ENCODE data around the gene TMEM100.

TMEM100 gene

GRCh38 chr17:55764610-55765009, 41.9 kb upstream of the TMEM100 start:
- no peak overlapping the region for H3K4me3 ChIP-seq (ENCODE audit: low read length)
- DNase-seq = no peak
- TF ChIP-seq, protein P1, sequence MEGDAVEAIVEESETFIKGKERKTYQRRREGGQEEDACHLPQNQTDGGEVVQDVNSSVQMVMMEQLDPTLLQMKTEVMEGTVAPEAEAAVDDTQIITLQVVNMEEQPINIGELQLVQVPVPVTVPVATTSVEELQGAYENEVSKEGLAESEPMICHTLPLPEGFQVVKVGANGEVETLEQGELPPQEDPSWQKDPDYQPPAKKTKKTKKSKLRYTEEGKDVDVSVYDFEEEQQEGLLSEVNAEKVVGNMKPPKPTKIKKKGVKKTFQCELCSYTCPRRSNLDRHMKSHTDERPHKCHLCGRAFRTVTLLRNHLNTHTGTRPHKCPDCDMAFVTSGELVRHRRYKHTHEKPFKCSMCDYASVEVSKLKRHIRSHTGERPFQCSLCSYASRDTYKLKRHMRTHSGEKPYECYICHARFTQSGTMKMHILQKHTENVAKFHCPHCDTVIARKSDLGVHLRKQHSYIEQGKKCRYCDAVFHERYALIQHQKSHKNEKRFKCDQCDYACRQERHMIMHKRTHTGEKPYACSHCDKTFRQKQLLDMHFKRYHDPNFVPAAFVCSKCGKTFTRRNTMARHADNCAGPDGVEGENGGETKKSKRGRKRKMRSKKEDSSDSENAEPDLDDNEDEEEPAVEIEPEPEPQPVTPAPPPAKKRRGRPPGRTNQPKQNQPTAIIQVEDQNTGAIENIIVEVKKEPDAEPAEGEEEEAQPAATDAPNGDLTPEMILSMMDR (IDR thresholded peaks at IDR 0.05; ENCODE audit: low read length) = no peak
- TF ChIP-seq EZH2 (optimal IDR thresholded peaks at IDR 0.05; ENCODE audit: low read depth, low read length) (no peak), EZH2phosphoT487 (IDR thresholded peaks at IDR 0.05; ENCODE audit: low read length) (no peak)
- H3K4me1 ChIP-seq (ENCODE audit: low read length) = no peaks in the 10 kb centered on the region
- H3K36me3 ChIP-seq (replicated peaks; ENCODE audit: insufficient read depth, low read length) = no peaks in the 10 kb centered on the region
- H3K79me2 ChIP-seq (ENCODE audit: low read length) = no peaks in the 10 kb centered on the region
- H3F3A ChIP-seq (ENCODE audit: insufficient read depth, low read length) = no peaks in the 10 kb centered on the region
- H3K4me2 ChIP-seq (ENCODE audit: low read depth, low read length) = no peak overlapping the region
- no peaks in the 10 kb centered on the region for H4K20me1 ChIP-seq (ENCODE audit: insufficient read depth, low read length)
- no peaks in the 10 kb centered on the region for H3K9me3 ChIP-seq (replicated peaks; ENCODE audit: insufficient read depth, low read length)
- H2AFZ ChIP-seq (ENCODE audit: low read length) = no peak overlapping the region
- H3K27me3 ChIP-seq (replicated peaks; ENCODE audit: insufficient read depth, low read length) = no peaks in the 10 kb centered on the region
- no peaks in the 10 kb centered on the region for H3K9me2 ChIP-seq (replicated peaks; ENCODE audit: insufficient read depth, low read length)
- H3K27ac ChIP-seq (ENCODE audit: low read length) = no peak overlapping the region
- H3K9ac ChIP-seq (ENCODE audit: low read length) = no peak overlapping the region

- Histone ChIP-seq H3K9me2 (replicated peaks; ENCODE audit: insufficient read depth, low read length) (no peaks in the 10 kb centered on the region), H3K4me2 (ENCODE audit: low read depth, low read length) (no peak overlapping the region), H3K36me3 (replicated peaks; ENCODE audit: insufficient read depth, low read length) (no peaks in the 10 kb centered on the region), H3K9me3 (replicated peaks; ENCODE audit: insufficient read depth, low read length) (no peaks in the 10 kb centered on the region), H3K27ac (ENCODE audit: low read length) (no peak overlapping the region), H3K4me1 (ENCODE audit: low read length) (no peaks in the 10 kb centered on the region), H4K20me1 (ENCODE audit: insufficient read depth, low read length) (no peaks in the 10 kb centered on the region), H3F3A (ENCODE audit: insufficient read depth, low read length) (no peaks in the 10 kb centered on the region), H3K27me3 (replicated peaks; ENCODE audit: insufficient read depth, low read length) (no peaks in the 10 kb centered on the region), H3K4me3 (ENCODE audit: low read length) (no peak overlapping the region), H3K79me2 (ENCODE audit: low read length) (no peaks in the 10 kb centered on the region), H3K9ac (ENCODE audit: low read length) (no peak overlapping the region), H2AFZ (ENCODE audit: low read length) (no peak overlapping the region)
- no peak for DNase-seq
- TF ChIP-seq, protein P1 (IDR thresholded peaks at IDR 0.05; ENCODE audit: low read length) = no peak
- TF ChIP-seq EZH2 (optimal IDR thresholded peaks at IDR 0.05; ENCODE audit: low read depth, low read length) (no peak), EZH2phosphoT487 (IDR thresholded peaks at IDR 0.05; ENCODE audit: low read length) (no peak)
Measured at GRCh38 chr17:55763856-55764255, 41.2 kb upstream of the TMEM100 start.

DNA sequence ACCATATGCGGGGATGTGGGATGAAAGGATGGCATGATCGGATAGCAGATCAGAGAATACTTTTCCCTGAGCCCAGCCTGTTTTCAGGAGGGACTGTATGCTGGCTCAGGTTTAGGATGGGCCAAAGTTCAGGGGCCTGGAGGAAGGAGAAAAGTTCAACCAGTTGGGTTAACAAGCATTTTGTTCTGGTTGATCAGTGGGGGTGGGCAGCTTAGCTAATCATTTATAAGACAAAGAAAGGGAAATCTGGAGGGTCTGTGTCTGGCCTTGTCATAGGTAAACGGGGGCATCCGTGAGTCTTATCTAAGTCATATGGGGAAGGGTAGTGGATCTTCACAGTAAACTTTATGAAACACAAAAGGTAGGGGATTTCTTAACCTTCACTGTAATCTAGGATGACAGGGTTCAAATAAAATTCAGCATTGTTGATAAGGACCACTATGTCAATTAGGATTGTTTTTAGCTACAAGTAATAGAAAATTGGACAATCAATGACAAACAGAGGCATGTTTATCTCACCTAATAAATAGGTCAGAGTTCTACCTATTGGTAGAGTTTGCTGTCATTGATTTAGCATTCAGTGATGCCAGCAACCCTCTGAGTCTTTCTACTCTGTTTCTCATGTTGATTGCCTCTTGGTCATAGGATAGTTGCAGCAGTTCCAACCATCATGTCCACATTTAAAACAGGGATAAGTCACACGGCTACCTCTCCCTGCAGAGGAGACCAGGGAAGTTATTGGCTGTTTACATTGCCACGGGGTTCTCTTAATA, 39.6 kb upstream of the TMEM100 start:
- H3K4me1 ChIP-seq (ENCODE audit: low read length) = no peaks in the 10 kb centered on the region
- no peak for DNase-seq
- no peak overlapping the region for H3K9ac ChIP-seq (ENCODE audit: low read length)
- no peaks in the 10 kb centered on the region for H3K27me3 ChIP-seq (replicated peaks; ENCODE audit: insufficient read depth, low read length)
- TF ChIP-seq EZH2 (optimal IDR thresholded peaks at IDR 0.05; ENCODE audit: low read depth, low read length) = no peak
- TF ChIP-seq, protein P1 (IDR thresholded peaks at IDR 0.05; ENCODE audit: low read length) = no peak
- TF ChIP-seq EZH2phosphoT487 (IDR thresholded peaks at IDR 0.05; ENCODE audit: low read length) = no peak
- no peak overlapping the region for H3K4me2 ChIP-seq (ENCODE audit: low read depth, low read length)
- no peak overlapping the region for H2AFZ ChIP-seq (ENCODE audit: low read length)
- no peaks in the 10 kb centered on the region for H3K9me2 ChIP-seq (replicated peaks; ENCODE audit: insufficient read depth, low read length)
- H3F3A ChIP-seq (ENCODE audit: insufficient read depth, low read length) = no peaks in the 10 kb centered on the region
- no peak overlapping the region for H3K27ac ChIP-seq (ENCODE audit: low read length)
- H4K20me1 ChIP-seq (ENCODE audit: insufficient read depth, low read length) = no peaks in the 10 kb centered on the region
- no peaks in the 10 kb centered on the region for H3K9me3 ChIP-seq (replicated peaks; ENCODE audit: insufficient read depth, low read length)
- no peak overlapping the region for H3K4me3 ChIP-seq (ENCODE audit: low read length)
- no peaks in the 10 kb centered on the region for H3K79me2 ChIP-seq (ENCODE audit: low read length)
- no peaks in the 10 kb centered on the region for H3K36me3 ChIP-seq (replicated peaks; ENCODE audit: insufficient read depth, low read length)

All from MM.1S (cell line).